Prostate gland (tissue), 2 donors: ENCODE measurements around the gene SLC35A1. TPM values are rescaled to one million over a fixed set of nuclear protein-coding genes. Genes with fewer than 3 reads are reported as not detected.

Experiments
- DNase-seq: peaks from one replicate; pipeline ENCODE4 v3.0.0-alpha.2; 2019; ENCODE audit warnings: low spot score
- H3K27ac ChIP-seq, 2 donors: fragments of 200-600 bp; sonication (generic); 2 replicates each; pipeline ENCODE4 v1.5.1; 2017 to 2019
- H3K27me3 ChIP-seq: fragments of 200-600 bp; sonication (generic); replicated peaks from 2 replicates; pipeline ENCODE4 v1.5.1; 2019; ENCODE audit not compliant: insufficient read depth
- H3K36me3 ChIP-seq, 2 donors: fragments of 200-600 bp; sonication (generic); 1 replicate in 1 of 2; 2 replicates in 1 of 2; pipeline versions ENCODE4 v1.5.1 to v1.8.1; 2017 to 2019
- H3K4me1 ChIP-seq: fragments of 200-600 bp; sonication (generic); replicated peaks from 2 replicates; pipeline ENCODE4 v1.5.1; 2019
- H3K4me3 ChIP-seq, 2 donors: fragments of 200-600 bp; sonication (generic); 2 replicates each; pipeline ENCODE4 v1.5.1; 2017 to 2019
- H3K9me3 ChIP-seq: fragments of 200-600 bp; sonication (generic); 2 replicates; pipeline ENCODE4 v1.5.1; 2017
- CTCF ChIP-seq, 4 experiments: fragments of 200-600 bp in 2 of 4; fragments of 450-650 bp in 2 of 4; sonication (generic) in 2 of 4; IDR thresholded peaks; 1 replicate in 3 of 4; 2 replicates in 1 of 4; pipeline ENCODE4 v1.5.1; 2016 to 2019; ENCODE audit warnings: antibody characterized with exemption in 4 of 4, mild to moderate bottlenecking in 2 of 4, moderate library complexity in 2 of 4
- POLR2A ChIP-seq: fragments of 450-650 bp; IDR thresholded peaks from one replicate; pipeline ENCODE4 v1.6.1; 2016; ENCODE audit warnings: antibody characterized with exemption, mild to moderate bottlenecking
- POLR2AphosphoS5 ChIP-seq: sonication (generic); formaldehyde crosslinking; IDR thresholded peaks from one replicate; pipeline ENCODE4 v1.6.1; 2017; ENCODE audit warnings: antibody characterized with exemption
- WGBS: methylation state at CpG from one replicate; pipeline ENCODE4 v1.1.5; 2018; 5-methylcytosine and 5-hydroxymethylcytosine counted together
- intact Hi-C: fragments of 100-400 bp; cut with DNase I; formaldehyde crosslinking; loops from one replicate; pipeline ENCODE4 v1.14.2; 2022
- total RNA-seq, 2 donors: library from RNA; depleted of rRNA; stranded (reverse); fragments of >200 nt; gene quantifications; one replicate each; pipeline ENCODE4 v1.1.0, GENCODE V29; 2016

Gene SLC35A1
- total RNA-seq, 2 donors from 2014 or later = 21.4 to 57.1 TPM

GRCh38 chr6:87518453-87518852 is 45.7 kb downstream of the SLC35A1 start:
- H3K27ac ChIP-seq = no peak overlapping the region
- no peaks in the 10 kb centered on the region for H3K9me3 ChIP-seq
- H3K36me3 ChIP-seq = peaks cover 5 to 10% of the 10 kb centered on the region in 2 donors
- H3K27me3 ChIP-seq = no peaks in the 10 kb centered on the region
- no peak overlapping the region for H3K4me3 ChIP-seq
- no peaks in the 10 kb centered on the region for H3K4me1 ChIP-seq
- intact Hi-C loops = no loop called here
- WGBS = 82% methylated on average over 8 of the region's 8 CpGs
- TF ChIP-seq CTCF (IDR thresholded peaks at IDR 0.05) = no peak
- TF ChIP-seq POLR2AphosphoS5 = no peak
- no peak for TF ChIP-seq POLR2A
- no peak for DNase-seq

- Histone ChIP-seq H3K36me3 (peaks cover 5 to 10% of the 10 kb centered on the region in 2 donors), H3K4me3 (no peak overlapping the region)
- WGBS = 82% methylated on average over 3 of the region's 3 CpGs
Measured at GRCh38 chr6:87522686-87523085, 49.9 kb downstream of the SLC35A1 start.

GRCh38 chr6:87529221-87529620 is 56.4 kb downstream of the SLC35A1 start:
- H3K27ac ChIP-seq = no peak overlapping the region
- intact Hi-C loops = no loop called here
- no peaks in the 10 kb centered on the region for H3K36me3 ChIP-seq
- WGBS = 94% methylated on average over 1 of the region's 1 CpG
- no peaks in the 10 kb centered on the region for H3K9me3 ChIP-seq
- no peak for DNase-seq
- no peaks in the 10 kb centered on the region for H3K27me3 ChIP-seq
- H3K4me3 ChIP-seq = no peak overlapping the region
- no peak for TF ChIP-seq POLR2A
- TF ChIP-seq CTCF (IDR thresholded peaks at IDR 0.05) = no peak
- TF ChIP-seq POLR2AphosphoS5 = no peak
- no peaks in the 10 kb centered on the region for H3K4me1 ChIP-seq

More at GRCh38 chr6:87522686-87523085, 49.9 kb downstream of the SLC35A1 start:
- no peak for TF ChIP-seq CTCF (IDR thresholded peaks at IDR 0.05)
- TF ChIP-seq POLR2A = no peak
- no peak for TF ChIP-seq POLR2AphosphoS5
- no peaks in the 10 kb centered on the region for H3K9me3 ChIP-seq
- H3K27ac ChIP-seq = no peak overlapping the region
- no peak for DNase-seq
- H3K27me3 ChIP-seq = no peaks in the 10 kb centered on the region
- intact Hi-C loops = no loop called here
- no peaks in the 10 kb centered on the region for H3K4me1 ChIP-seq

GRCh38 chr6:87534377-87535047 is 61.7 kb downstream of the SLC35A1 start:
- no peaks in the 10 kb centered on the region for H3K4me1 ChIP-seq
- DNase-seq = no peak
- no peaks in the 10 kb centered on the region for H3K36me3 ChIP-seq
- no peaks in the 10 kb centered on the region for H3K9me3 ChIP-seq
- H3K4me3 ChIP-seq = no peak overlapping the region
- H3K27me3 ChIP-seq = no peaks in the 10 kb centered on the region
- intact Hi-C loops = no loop called here
- no peak overlapping the region for H3K27ac ChIP-seq
- WGBS = 85% methylated on average over 2 of the region's 2 CpGs
- no peak for TF ChIP-seq POLR2A
- TF ChIP-seq POLR2AphosphoS5 = no peak
- TF ChIP-seq CTCF (IDR thresholded peaks at IDR 0.05) = no peak

- no peak for DNase-seq
- H3K27ac ChIP-seq = no peak overlapping the region
- H3K9me3 ChIP-seq = no peaks in the 10 kb centered on the region
- no peaks in the 10 kb centered on the region for H3K4me1 ChIP-seq
- no peaks in the 10 kb centered on the region for H3K36me3 ChIP-seq
- no peaks in the 10 kb centered on the region for H3K27me3 ChIP-seq
- TF ChIP-seq POLR2A (no peak), POLR2AphosphoS5 (no peak), CTCF (IDR thresholded peaks at IDR 0.05) (no peak)
- intact Hi-C loops = no loop called here
- H3K4me3 ChIP-seq = no peak overlapping the region
- WGBS = 100% methylated on average over 1 of the region's 1 CpG
Measured at GRCh38 chr6:87538510-87539260, 65.9 kb downstream of the SLC35A1 start.
